ENCODE data around the gene MAX.

Gene MAX

GRCh38 chr14:65102441-65103149 is at the start of gene MAX:
Gene MAX (minus strand): TSS chr14:65102517. CDS start chr14:65102339, 178 bp downstream.
- DNase-seq = peak; percentile 97

GRCh38 chr14:65151609-65151956 is 49.3 kb upstream of the MAX start:
- no peak for DNase-seq

- DNase-seq = no peak
Measured at GRCh38 chr14:65150898-65151608, 48.7 kb upstream of the MAX start.

- DNase-seq = no peak
Measured at GRCh38 chr14:65149116-65149515, 46.8 kb upstream of the MAX start.

- DNase-seq = no peak
Measured at GRCh38 chr14:65144170-65144569, 41.9 kb upstream of the MAX start.

DNA sequence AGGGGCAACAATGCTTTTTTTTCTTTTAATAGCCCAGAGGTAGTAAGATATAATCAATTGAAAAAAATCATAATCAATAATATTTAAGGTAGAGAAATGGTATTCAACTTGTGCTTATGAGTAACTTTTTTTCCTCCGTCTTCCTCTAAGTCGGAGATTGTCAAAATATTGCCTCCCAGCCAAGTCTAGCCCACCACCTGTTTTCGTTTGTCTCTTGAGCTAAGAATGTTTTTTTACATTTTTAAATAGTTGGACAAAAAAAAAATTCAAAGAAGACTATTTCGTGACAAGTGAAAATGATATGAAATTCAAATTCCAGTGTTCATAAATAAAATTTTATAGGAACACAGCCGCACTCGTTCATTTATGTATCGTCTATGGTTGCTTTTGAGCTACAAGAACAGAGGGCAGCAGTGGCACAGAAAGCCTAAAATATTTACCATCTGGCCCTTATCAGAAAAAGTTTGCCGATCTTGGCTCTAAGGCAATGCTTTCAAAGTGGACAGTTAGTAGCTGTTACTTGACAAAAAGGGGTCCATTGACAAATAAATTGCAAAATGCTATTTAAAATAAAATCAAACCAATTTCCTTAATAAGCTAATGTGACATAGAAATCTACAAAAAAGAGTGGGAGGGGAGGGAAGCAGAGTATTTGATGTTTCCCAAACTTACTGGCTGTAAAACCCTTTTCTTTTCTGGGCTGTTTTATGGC is 40.8 kb upstream of the MAX start:
- DNase-seq = no peak

- no peak for DNase-seq
Measured at GRCh38 chr14:65142429-65142828, 40.1 kb upstream of the MAX start.

GRCh38 chr14:65141523-65141922 is 39.2 kb upstream of the MAX start:
- no peak for DNase-seq

- DNase-seq = no peak
Measured at GRCh38 chr14:65137648-65138307, 35.5 kb upstream of the MAX start.

GRCh38 chr14:65134651-65135579 is 32.6 kb upstream of the MAX start:
- no peak for DNase-seq

- no peak for DNase-seq
Measured at GRCh38 chr14:65132855-65133254, 30.5 kb upstream of the MAX start.

- no peak for DNase-seq
Measured at GRCh38 chr14:65131301-65131701, 29.0 kb upstream of the MAX start.

DNA sequence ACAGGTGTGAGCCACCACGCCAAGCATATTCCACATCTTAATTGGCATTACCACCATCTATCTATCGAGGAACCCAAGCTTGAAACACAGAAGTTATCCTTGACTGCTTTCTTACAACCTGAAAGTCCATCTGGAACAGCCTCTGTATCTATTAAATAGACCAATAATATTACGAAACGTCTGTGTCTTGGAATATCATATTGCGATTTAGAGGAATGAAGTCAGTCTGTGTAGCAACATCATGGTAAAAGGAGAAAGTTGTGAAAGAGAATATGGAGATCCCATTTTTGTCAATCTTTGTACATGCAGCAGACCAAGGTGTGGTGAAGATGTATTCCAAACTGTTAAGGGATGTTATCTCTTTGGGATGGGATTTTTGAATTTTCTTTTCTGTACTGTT is 25.8 kb upstream of the MAX start:
- DNase-seq = no peak

DNA sequence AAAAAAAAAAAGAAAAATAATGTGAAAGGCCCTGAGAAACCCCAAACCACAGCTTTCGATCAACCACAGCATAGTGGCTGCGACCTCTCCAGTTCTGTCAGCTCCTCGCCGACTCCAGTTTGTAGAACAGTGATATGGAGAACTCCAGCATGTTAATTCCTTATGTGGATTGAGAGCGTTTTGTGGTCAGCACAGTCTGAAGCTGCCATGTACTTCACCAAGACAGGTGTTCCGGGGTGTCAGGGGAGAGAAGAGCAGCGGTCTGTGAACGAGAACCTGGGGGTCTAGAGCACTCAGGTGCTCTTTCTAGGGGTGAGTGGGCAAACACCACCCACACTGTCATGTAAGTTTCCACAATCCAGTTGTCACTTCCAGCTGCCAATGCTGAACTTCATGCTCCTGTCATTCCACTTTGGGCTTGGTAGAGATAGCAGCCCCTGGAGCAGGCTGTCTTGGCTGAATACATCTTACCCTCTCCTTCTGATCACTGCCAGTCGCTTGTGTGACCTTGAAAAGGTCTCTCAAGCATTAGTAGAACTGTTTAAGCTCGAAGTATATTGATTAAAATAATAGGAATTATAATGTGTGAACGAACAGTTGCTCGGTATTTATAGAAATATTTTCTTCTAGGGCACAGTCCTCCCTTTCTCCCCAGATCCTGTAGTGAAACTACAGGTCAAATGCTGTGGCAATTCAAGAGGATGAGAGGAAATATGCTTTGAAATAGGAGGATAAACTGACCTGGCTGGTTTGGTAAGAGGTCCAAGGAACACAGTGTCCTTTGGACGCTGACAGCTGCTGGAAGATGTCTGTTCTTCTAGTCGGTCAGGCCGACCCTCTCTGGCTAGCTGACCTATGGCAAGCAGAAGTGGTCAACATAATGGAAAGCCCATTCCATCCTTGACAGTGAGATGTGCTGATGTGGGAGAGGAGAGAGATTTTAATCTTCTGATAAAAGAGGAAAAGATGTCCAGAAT is 15.7 kb upstream of the MAX start:
- DNase-seq = peak; percentile 40

- DNase-seq = no peak
Measured at GRCh38 chr14:65115615-65116014, 13.3 kb upstream of the MAX start.

DNA sequence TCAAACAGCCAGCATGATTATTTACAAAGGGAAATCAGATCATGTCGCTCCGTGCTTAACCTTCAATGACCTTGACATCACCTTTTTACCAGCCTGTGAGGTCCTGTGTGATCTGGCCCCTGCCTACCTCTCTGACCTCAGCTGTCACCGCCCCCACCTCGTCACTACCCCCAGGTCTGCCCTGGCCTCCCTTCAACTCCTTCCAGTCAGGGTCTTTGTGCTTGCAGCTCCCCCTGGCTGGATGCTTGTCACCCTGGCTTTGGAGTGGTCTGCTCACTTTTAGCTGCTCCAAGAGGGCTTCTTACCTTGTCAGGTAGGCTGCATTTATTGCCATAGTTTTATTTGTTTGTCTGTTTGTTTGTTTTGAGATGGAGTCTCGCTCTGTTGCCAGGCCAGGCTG is 8.2 kb upstream of the MAX start:
- DNase-seq = no peak

DNA sequence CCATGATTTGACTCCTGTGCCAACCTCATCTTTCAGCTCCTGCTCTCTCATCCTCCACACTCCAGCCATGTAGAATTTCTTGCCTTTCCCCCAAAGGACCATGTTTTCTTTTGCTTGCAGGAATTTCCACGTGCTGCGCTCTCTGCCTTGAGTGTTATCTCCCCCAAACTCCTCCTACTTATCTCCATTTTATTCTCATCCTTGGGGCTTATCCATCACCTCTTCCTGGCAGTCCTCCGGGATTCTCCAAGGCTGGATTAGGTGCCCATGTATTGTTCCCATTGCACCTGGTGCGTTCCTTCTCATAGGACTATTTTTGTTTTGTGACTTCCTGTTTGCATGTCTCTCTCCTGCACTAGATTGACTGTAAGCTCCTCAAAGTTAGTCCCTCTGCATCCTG is 7.0 kb upstream of the MAX start:
- no peak for DNase-seq

DNA sequence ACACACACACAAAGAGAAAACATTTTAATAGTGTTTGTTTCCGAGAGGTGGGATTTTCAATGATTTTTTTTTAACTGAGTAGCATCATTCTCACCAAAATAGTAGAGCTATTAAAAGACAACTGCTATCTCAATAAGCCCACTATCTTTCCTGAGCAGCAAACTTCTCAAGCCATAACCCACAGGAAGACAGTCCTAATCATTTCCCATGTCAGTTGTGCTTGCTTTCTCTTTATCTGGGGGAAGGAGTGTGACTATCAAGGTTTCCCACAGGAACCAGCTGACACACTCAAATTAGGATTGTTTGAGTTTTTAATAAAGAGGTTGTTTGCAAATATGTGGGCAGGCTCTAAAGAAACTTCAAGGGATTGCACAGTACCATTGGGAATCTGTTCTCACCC is 4.9 kb upstream of the MAX start:
- DNase-seq = no peak

DNA sequence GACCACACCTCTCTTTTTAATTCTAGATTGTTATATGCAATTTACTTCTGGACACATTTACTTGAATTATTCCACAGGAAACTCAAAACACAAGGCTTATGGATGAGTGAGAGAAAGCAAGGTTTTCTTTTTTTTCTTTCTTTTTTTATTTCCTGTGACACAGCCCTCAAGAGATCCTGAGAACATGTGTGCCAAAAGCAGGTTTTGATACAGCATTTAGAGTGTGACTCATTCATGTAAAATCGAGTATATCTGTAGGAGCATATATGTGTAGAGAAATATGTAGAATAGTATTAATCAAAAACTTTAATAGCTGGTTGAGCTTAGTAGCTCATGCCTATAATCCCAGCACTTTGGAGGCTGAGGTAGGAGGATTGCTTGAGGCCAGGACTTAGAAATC is 4.4 kb upstream of the MAX start:
- DNase-seq = no peak

DNA sequence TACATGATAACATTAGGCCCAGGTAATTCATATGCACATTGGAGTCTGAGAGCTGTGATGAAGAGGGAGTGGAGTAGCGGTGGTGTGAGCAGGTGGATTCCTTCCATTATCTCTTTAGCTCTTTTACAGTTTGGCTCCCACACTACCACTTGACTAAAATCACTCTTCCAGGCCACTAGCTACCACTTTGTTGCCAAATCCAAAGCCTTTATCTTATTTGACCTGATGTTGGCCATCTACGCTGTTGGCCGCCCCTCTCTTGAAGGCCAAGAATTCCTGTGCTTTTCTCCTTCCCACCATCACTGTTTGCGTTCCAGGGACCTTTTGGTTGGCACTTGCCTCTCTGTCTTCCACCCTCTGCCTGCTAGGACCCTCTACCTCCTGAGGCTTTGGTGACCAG is 4.0 kb upstream of the MAX start:
- DNase-seq = no peak

- no peak for DNase-seq
Measured at GRCh38 chr14:65104791-65105190, 2.5 kb upstream of the MAX start.
